Naive thymus-derived CD4-positive, alpha-beta T cell (primary cell): ENCODE results near the gene CUL3. TPM values are rescaled to one million over a fixed set of nuclear protein-coding genes. Genes with fewer than 3 reads are reported as not detected.

ENCODE experiments used
- ATAC-seq: fragments of 150-1000 bp; cut with Tn5 transposase; 2 replicates; pipeline ENCODE4 v1.10.0; 2021; ENCODE audit warnings: mild to moderate bottlenecking, moderate library complexity
- CTCF ChIA-PET: fragments of 350-600 bp; sonication (Branson Sonifier 250); formaldehyde crosslinking; loops from one replicate; lab custom pipeline; 2021; ENCODE audit warnings: antibody characterized with exemption; lab: Charles Lee
- POLR2A ChIA-PET: fragments of 350-600 bp; sonication (Branson Sonifier 250); formaldehyde crosslinking; loops from one replicate; lab custom pipeline; 2021; ENCODE audit warnings: antibody characterized with exemption, inconsistent platforms; lab: Charles Lee
- DNase-seq, 9 donors: peaks; one replicate each; pipeline versions ENCODE4 v3.0.0 to v3.0.0-alpha.2; 2020 to 2022; ENCODE audit warnings: mixed read lengths in 1 of 9
- H3K27ac ChIP-seq: one replicate; pipeline ENCODE4 v1.7.0; 2013; ENCODE audit warnings: mild to moderate bottlenecking, low read depth, low read length, moderate library complexity
- H3K27me3 ChIP-seq, 2 donors: one replicate each; pipeline ENCODE4 v1.7.0; 2013; ENCODE audit warnings: low read length in 2 of 2, mild to moderate bottlenecking in 2 of 2, moderate library complexity in 2 of 2; ENCODE audit not compliant: control insufficient read depth in 2 of 2, insufficient read depth in 2 of 2
- H3K36me3 ChIP-seq, 3 experiments: 1 replicate in 2 of 3; 2 replicates in 1 of 3; pipeline ENCODE4 v1.7.0; 2013; ENCODE audit warnings: low read length in 3 of 3, mild to moderate bottlenecking in 3 of 3, moderate library complexity in 1 of 3; ENCODE audit not compliant: insufficient read depth in 3 of 3, control insufficient read depth in 2 of 3
- H3K4me1 ChIP-seq, 2 donors: one replicate each; pipeline ENCODE4 v1.7.0; 2013; ENCODE audit warnings: low read length in 2 of 2, mild to moderate bottlenecking in 2 of 2, moderate library complexity in 1 of 2; ENCODE audit not compliant: control insufficient read depth in 2 of 2, insufficient read depth in 2 of 2
- H3K4me3 ChIP-seq: 2 replicates; pipeline ENCODE4 v1.7.0; 2013; ENCODE audit warnings: mild to moderate bottlenecking, low read length
- H3K9me3 ChIP-seq, 3 experiments: 1 replicate in 2 of 3; 2 replicates in 1 of 3; pipeline ENCODE4 v1.7.0; 2013; ENCODE audit warnings: low read length in 3 of 3; ENCODE audit not compliant: control insufficient read depth in 2 of 3
- H3K27ac Mint-ChIP-seq, 9 donors: one replicate each; pipeline ENCODE4 v1.8.0; 2020 to 2022; ENCODE audit warnings: mixed read lengths in 9 of 9, mild to moderate bottlenecking in 8 of 9, moderate library complexity in 5 of 9, inconsistent platforms in 2 of 9
- H3K27me3 Mint-ChIP-seq, 5 donors: one replicate each; pipeline ENCODE4 v1.8.0; 2021 to 2022; ENCODE audit warnings: mixed read lengths in 5 of 5, mild to moderate bottlenecking in 1 of 5
- H3K36me3 Mint-ChIP-seq, 5 donors: one replicate each; pipeline ENCODE4 v1.8.0; 2020 to 2022; ENCODE audit warnings: mixed read lengths in 5 of 5, mild to moderate bottlenecking in 3 of 5, inconsistent platforms in 1 of 5
- H3K4me1 Mint-ChIP-seq, 7 donors: one replicate each; pipeline ENCODE4 v1.8.0; 2020 to 2022; ENCODE audit warnings: mixed read lengths in 7 of 7, mild to moderate bottlenecking in 3 of 7, inconsistent platforms in 1 of 7
- H3K4me3 Mint-ChIP-seq, 10 donors: one replicate each; pipeline ENCODE4 v1.8.0; 2020 to 2022; ENCODE audit warnings: mild to moderate bottlenecking in 10 of 10, mixed read lengths in 10 of 10, moderate library complexity in 6 of 10, inconsistent platforms in 2 of 10
- H3K9me3 Mint-ChIP-seq, 11 donors: one replicate each; pipeline ENCODE4 v1.8.0; 2020 to 2022; ENCODE audit warnings: mixed read lengths in 11 of 11, mild to moderate bottlenecking in 4 of 11, inconsistent platforms in 1 of 11, moderate library complexity in 1 of 11
- intact Hi-C, 2 donors: fragments of 100-400 bp; cut with micrococcal nuclease; formaldehyde crosslinking; loops; one replicate each; pipeline ENCODE4 v1.15.1; 2023
- polyA plus RNA-seq, 2 donors: library from polyadenylated mRNA; unstranded; fragments of 300-500 nt; fragmentation: Illumina TruSeq; gene quantifications; one replicate each; pipeline ENCODE4 v1.2.3, GENCODE V29; 2021
- total RNA-seq, 6 experiments: library from RNA in 5 of 6; stranded (reverse) in 5 of 6; gene quantifications; 1 replicate in 5 of 6; 2 replicates in 1 of 6; pipeline ENCODE4 v1.2.3 and lab custom pipeline; 2021 to 2026

Gene CUL3
- total and polyA plus RNA-seq, 7 experiments from 2014 or later, result 21.4 to 97.0 (median 84.3) TPM

GRCh38 chr2:224472137-224472536 is 113.0 kb downstream of the CUL3 start:
- Histone ChIP-seq H3K27ac (no peak overlapping the region), H3K9me3 (no peaks in the 10 kb centered on the region), H3K36me3 (peaks cover 3 to 35% (median 7%) of the 10 kb centered on the region in 3 experiments), H3K4me3 (no peak overlapping the region), H3K4me1 (no peaks in the 10 kb centered on the region), H3K27me3 (no peaks in the 10 kb centered on the region)
- ChIA-PET CTCF (no interaction called here), POLR2A (no interaction called here)
- intact Hi-C loops, result loop anchor here in 1 of 2 donors (5.0 kb wide), 1 partner anchor 180 kb away; no protein-coding TSS in a partner anchor
- Mint-ChIP-seq H3K4me1 (peaks cover 0 to 4% (median 0%) of the 10 kb centered on the region in 7 donors), H3K27me3 (no peaks in the 10 kb centered on the region), H3K9me3 (no peaks in the 10 kb centered on the region), H3K36me3 (peaks cover 15 to 27% (median 17%) of the 10 kb centered on the region in 5 donors), H3K4me3 (no peak overlapping the region), H3K27ac (peak overlapping the region in 3 of 9 donors; percentile 2 to 52 (median 14))
- ATAC-seq, result no peak
- no peak for DNase-seq

- Mint-ChIP-seq H3K27me3 (no peaks in the 10 kb centered on the region), H3K9me3 (peaks cover 0 to 6% (median under 1%) of the 10 kb centered on the region in 11 donors), H3K4me1 (peaks cover 0 to 2% (median 0%) of the 10 kb centered on the region in 7 donors), H3K27ac (peak overlapping the region in 2 of 9 donors; percentile 23 to 40), H3K36me3 (peaks cover 0 to 9% (median 3%) of the 10 kb centered on the region in 5 donors), H3K4me3 (no peak overlapping the region)
- Histone ChIP-seq H3K36me3 (peaks cover 0 to 12% (median 6%) of the 10 kb centered on the region in 3 experiments), H3K27ac (no peak overlapping the region), H3K4me3 (no peak overlapping the region), H3K9me3 (no peaks in the 10 kb centered on the region), H3K4me1 (no peaks in the 10 kb centered on the region), H3K27me3 (no peaks in the 10 kb centered on the region)
- no peak for DNase-seq
- CTCF ChIA-PET, result no interaction called here
- POLR2A ChIA-PET, result interaction anchor here (0.6 kb wide), 1 partner anchor 133 kb away, joined by 3 read pairs; no protein-coding TSS in a partner anchor
- intact Hi-C loops, result no loop called here
- no peak for ATAC-seq
Measured at GRCh38 chr2:224469374-224469964, 115.7 kb downstream of the CUL3 start.

GRCh38 chr2:224466304-224466895 is 118.8 kb downstream of the CUL3 start:
- Mint-ChIP-seq H3K4me3 (no peak overlapping the region), H3K4me1 (peaks cover 0 to 5% (median 4%) of the 10 kb centered on the region in 7 donors), H3K9me3 (peaks cover 0 to 22% (median 6%) of the 10 kb centered on the region in 11 donors), H3K27me3 (peaks cover 0 to 8% (median 4%) of the 10 kb centered on the region in 5 donors), H3K27ac (no peak overlapping the region), H3K36me3 (peaks cover 0 to 4% (median 0%) of the 10 kb centered on the region in 5 donors)
- no peak for ATAC-seq
- Histone ChIP-seq H3K27me3 (no peaks in the 10 kb centered on the region), H3K27ac (no peak overlapping the region), H3K9me3 (no peaks in the 10 kb centered on the region), H3K36me3 (no peaks in the 10 kb centered on the region), H3K4me1 (no peaks in the 10 kb centered on the region), H3K4me3 (no peak overlapping the region)
- DNase-seq, result no peak
- POLR2A ChIA-PET, result no interaction called here
- intact Hi-C loops, result no loop called here
- CTCF ChIA-PET, result interaction anchor here (0.6 kb wide), 2 partner anchors 180 to 525 kb away, joined by 3 to 6 read pairs; no protein-coding TSS in a partner anchor

- H3K4me3 ChIP-seq, result no peak overlapping the region
- H3K36me3 ChIP-seq, result no peaks in the 10 kb centered on the region
- Mint-ChIP-seq H3K9me3 (peaks cover 0 to 41% (median 11%) of the 10 kb centered on the region in 11 donors), H3K4me3 (no peak overlapping the region), H3K4me1 (peaks cover 0 to 5% (median 4%) of the 10 kb centered on the region in 7 donors), H3K27ac (no peak overlapping the region), H3K36me3 (peaks cover 0 to 21% (median 10%) of the 10 kb centered on the region in 5 donors), H3K27me3 (peaks cover 19 to 25% (median 21%) of the 10 kb centered on the region in 5 donors)
- ATAC-seq (no peak), DNase-seq (no peak)
- intact Hi-C loops, result no loop called here
- CTCF ChIA-PET, result no interaction called here
- no peaks in the 10 kb centered on the region for H3K27me3 ChIP-seq
- no peak overlapping the region for H3K27ac ChIP-seq
- no peaks in the 10 kb centered on the region for H3K9me3 ChIP-seq
- POLR2A ChIA-PET, result no interaction called here
- H3K4me1 ChIP-seq, result no peaks in the 10 kb centered on the region
Measured at GRCh38 chr2:224461391-224461790, 123.8 kb downstream of the CUL3 start.

DNA sequence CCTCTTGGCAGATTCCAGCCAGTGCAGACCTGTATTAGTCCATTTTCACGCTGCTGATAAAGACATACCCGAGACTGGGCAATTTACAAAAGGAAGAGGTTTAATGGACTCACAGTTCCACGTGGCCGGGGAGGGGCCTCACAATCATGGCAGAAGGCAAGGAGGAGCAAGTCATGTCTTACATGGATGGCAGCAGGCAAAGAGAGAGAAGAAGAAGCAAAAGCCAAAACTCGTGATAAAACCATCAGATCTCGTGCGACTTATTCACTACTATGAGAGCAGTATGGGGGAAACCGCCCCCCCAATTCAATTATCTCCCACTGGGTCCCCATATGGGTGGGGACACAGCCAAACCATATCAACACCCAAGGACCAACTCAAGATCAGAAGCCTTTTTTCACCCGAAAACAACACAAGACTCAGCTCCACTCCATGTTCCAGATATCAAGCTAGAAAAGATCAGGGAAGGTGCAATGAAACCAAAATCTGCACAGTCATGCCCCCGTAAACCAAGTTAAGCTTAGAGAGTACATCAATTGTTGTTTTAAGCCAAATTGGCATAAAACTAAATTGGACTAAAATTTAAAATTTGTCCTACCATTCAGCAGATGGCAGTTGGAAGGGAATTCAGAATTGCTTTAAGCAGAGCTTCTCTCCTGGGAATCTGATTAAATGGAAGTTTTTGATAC is 127.6 kb downstream of the CUL3 start:
- Histone ChIP-seq H3K4me1 (no peaks in the 10 kb centered on the region), H3K27me3 (no peaks in the 10 kb centered on the region), H3K9me3 (no peaks in the 10 kb centered on the region), H3K4me3 (no peak overlapping the region), H3K27ac (no peak overlapping the region), H3K36me3 (no peaks in the 10 kb centered on the region)
- Mint-ChIP-seq H3K4me1 (no peaks in the 10 kb centered on the region), H3K27ac (no peak overlapping the region), H3K9me3 (peaks cover 0 to 33% (median 8%) of the 10 kb centered on the region in 11 donors), H3K4me3 (no peak overlapping the region), H3K36me3 (peaks cover 0 to 21% (median 12%) of the 10 kb centered on the region in 5 donors), H3K27me3 (peaks cover 16 to 36% (median 21%) of the 10 kb centered on the region in 5 donors)
- ATAC-seq (no peak), DNase-seq (no peak)
- POLR2A ChIA-PET, result no interaction called here
- intact Hi-C loops, result no loop called here
- CTCF ChIA-PET, result no interaction called here

GRCh38 chr2:224453892-224454291 is 131.3 kb downstream of the CUL3 start:
- ATAC-seq, result no peak
- Mint-ChIP-seq H3K4me3 (no peak overlapping the region), H3K4me1 (no peaks in the 10 kb centered on the region), H3K36me3 (peaks cover 0 to 13% (median 12%) of the 10 kb centered on the region in 5 donors), H3K27me3 (peaks cover 21 to 35% (median 22%) of the 10 kb centered on the region in 5 donors), H3K9me3 (peaks cover 0 to 17% (median 6%) of the 10 kb centered on the region in 11 donors), H3K27ac (no peak overlapping the region)
- H3K27me3 ChIP-seq, result no peaks in the 10 kb centered on the region
- no peak overlapping the region for H3K27ac ChIP-seq
- ChIA-PET CTCF (no interaction called here), POLR2A (no interaction called here)
- no peaks in the 10 kb centered on the region for H3K4me1 ChIP-seq
- H3K4me3 ChIP-seq, result no peak overlapping the region
- no peaks in the 10 kb centered on the region for H3K36me3 ChIP-seq
- no peak for DNase-seq
- intact Hi-C loops, result no loop called here
- no peaks in the 10 kb centered on the region for H3K9me3 ChIP-seq
